ENCODE results near the gene ITPKB. TPM values are rescaled to one million over a fixed set of nuclear protein-coding genes. Genes with fewer than 3 reads are reported as not detected.

Gene ITPKB
- total and polyA plus RNA-seq, 7 donors: 3.9 to 14.1 (median 8.9) TPM

- no peak for ATAC-seq
- Histone ChIP-seq H3K4me1 (peaks cover 86% of the 10 kb centered on the region), H3K36me3 (ENCODE audit: insufficient read depth in 1 of 2, low read depth in 1 of 2) (no peaks in the 10 kb centered on the region), H3K27ac (peak overlapping the region; percentile 85), H3K27me3 (ENCODE audit: insufficient read depth in 3 of 3, low read length in 2 of 3) (no peaks in the 10 kb centered on the region), H3K4me3 (no peak overlapping the region), H3K9me3 (no peaks in the 10 kb centered on the region)
- TF ChIP-seq, protein P1, sequence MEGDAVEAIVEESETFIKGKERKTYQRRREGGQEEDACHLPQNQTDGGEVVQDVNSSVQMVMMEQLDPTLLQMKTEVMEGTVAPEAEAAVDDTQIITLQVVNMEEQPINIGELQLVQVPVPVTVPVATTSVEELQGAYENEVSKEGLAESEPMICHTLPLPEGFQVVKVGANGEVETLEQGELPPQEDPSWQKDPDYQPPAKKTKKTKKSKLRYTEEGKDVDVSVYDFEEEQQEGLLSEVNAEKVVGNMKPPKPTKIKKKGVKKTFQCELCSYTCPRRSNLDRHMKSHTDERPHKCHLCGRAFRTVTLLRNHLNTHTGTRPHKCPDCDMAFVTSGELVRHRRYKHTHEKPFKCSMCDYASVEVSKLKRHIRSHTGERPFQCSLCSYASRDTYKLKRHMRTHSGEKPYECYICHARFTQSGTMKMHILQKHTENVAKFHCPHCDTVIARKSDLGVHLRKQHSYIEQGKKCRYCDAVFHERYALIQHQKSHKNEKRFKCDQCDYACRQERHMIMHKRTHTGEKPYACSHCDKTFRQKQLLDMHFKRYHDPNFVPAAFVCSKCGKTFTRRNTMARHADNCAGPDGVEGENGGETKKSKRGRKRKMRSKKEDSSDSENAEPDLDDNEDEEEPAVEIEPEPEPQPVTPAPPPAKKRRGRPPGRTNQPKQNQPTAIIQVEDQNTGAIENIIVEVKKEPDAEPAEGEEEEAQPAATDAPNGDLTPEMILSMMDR (IDR thresholded peaks at IDR 0.05): no peak
- intact Hi-C loops (cut with DNase I): loop anchor here in 1 of 2 donors (2.0 kb wide), 1 partner anchor 25 kb away; no protein-coding TSS in a partner anchor
- no peak for DNase-seq
- WGBS, 3 donors: 59 to 76% (median 70%) methylated on average over 2 of the region's 2 CpGs
Measured at GRCh38 chr1:226678251-226678650, 60.8 kb downstream of the ITPKB start.

- Histone ChIP-seq H3K27ac (peak overlapping the region; percentile 85), H3K4me3 (peak overlapping the region; percentile 29), H3K9me3 (no peaks in the 10 kb centered on the region), H3K27me3 (ENCODE audit: insufficient read depth in 3 of 3, low read length in 2 of 3) (no peaks in the 10 kb centered on the region), H3K36me3 (ENCODE audit: insufficient read depth in 1 of 2, low read depth in 1 of 2) (no peaks in the 10 kb centered on the region), H3K4me1 (peaks cover 80% of the 10 kb centered on the region)
- intact Hi-C loops (cut with DNase I): loop anchor here in 1 of 2 donors (2.0 kb wide), 1 partner anchor 25 kb away; no protein-coding TSS in a partner anchor
- ATAC-seq (peak; percentile 91 to 94 (median 94)), DNase-seq (peak; percentile 86 to 93)
- 37 to 39% (median 37%) methylated on average over 13 of the region's 13 CpGs for WGBS, 3 donors
- TF ChIP-seq, protein P1 (IDR thresholded peaks at IDR 0.05): no peak
Measured at GRCh38 chr1:226677027-226678020, 61.8 kb downstream of the ITPKB start.

DNA sequence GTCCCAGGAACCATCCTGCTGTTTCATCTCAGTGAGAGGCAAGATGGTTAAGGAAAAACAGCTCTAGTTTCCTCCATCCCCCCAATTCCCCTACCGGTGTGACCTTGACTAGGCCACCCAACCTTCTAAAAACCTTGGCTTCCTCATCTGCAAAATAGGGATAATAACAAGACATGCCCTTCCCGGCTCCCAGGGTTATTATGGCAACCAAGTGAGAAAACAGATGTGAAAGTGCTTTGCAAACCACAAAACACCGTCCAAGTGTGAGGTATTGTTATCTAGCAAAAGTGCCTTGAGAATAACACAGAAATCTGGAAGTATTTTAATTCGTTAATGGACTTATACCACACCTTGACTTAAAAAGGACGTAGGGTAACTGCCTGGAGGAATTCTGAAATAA, 62.7 kb downstream of the ITPKB start:
- H3K9me3 ChIP-seq: no peaks in the 10 kb centered on the region
- TF ChIP-seq, protein P1 (IDR thresholded peaks at IDR 0.05): no peak
- no peak for DNase-seq
- H3K27me3 ChIP-seq (ENCODE audit: insufficient read depth in 3 of 3, low read length in 2 of 3): no peaks in the 10 kb centered on the region
- H3K4me3 ChIP-seq: no peak overlapping the region
- ATAC-seq: no peak
- H3K27ac ChIP-seq: peak overlapping the region; percentile 85
- H3K4me1 ChIP-seq: peaks cover 71% of the 10 kb centered on the region
- H3K36me3 ChIP-seq (ENCODE audit: insufficient read depth in 1 of 2, low read depth in 1 of 2): no peaks in the 10 kb centered on the region
- 25 to 34% (median 27%) methylated on average over 5 of the region's 5 CpGs for WGBS, 3 donors
- intact Hi-C loops (cut with DNase I): no loop called here

DNA sequence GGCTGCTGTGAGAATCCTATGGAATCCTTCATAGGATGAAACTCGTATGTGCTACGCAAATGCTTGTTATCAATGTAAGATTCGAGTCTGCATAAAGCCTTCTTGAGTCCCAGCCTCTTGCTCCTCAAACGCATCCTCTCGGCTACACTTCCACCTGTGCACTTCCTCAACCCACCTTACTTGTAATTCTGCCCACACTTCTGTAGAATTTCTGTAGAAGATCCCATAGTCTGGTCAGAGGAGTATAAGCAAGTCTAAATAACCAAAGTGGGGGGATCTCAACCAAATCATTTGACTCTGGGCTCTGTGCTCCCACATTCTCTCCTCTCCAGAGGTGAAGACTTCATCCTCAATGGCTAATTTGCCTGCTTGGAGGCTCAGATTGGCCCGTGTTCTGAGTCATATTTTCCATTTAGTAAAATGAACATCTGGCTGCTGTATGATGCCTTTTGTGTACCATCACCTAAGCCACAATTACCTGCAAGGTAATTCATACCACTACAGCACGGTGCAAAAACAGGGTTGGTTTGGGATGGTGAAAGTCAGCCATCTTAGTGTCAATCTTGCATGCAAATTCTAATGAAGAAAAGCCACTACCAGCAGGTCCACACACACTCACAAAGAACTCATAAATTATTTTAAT, 63.2 kb downstream of the ITPKB start:
- Histone ChIP-seq H3K4me3 (no peak overlapping the region), H3K4me1 (peaks cover 65% of the 10 kb centered on the region), H3K27me3 (ENCODE audit: insufficient read depth in 3 of 3, low read length in 2 of 3) (no peaks in the 10 kb centered on the region), H3K27ac (peak overlapping the region; percentile 85), H3K9me3 (no peaks in the 10 kb centered on the region), H3K36me3 (ENCODE audit: insufficient read depth in 1 of 2, low read depth in 1 of 2) (no peaks in the 10 kb centered on the region)
- TF ChIP-seq, protein P1 (IDR thresholded peaks at IDR 0.05): no peak
- intact Hi-C loops (cut with DNase I): no loop called here
- ATAC-seq (no peak), DNase-seq (no peak)
- 75 to 77% (median 76%) methylated on average over 7 of the region's 7 CpGs for WGBS, 3 donors

Data from psoas muscle (tissue), 8 donors.